Measurements from ENCODE around the gene NARF. TPM values are rescaled to one million over a fixed set of nuclear protein-coding genes. Genes with fewer than 3 reads are reported as not detected.

Gene NARF
- total and polyA plus RNA-seq, 2 of the 8 experiments (the other 6 are each of a cell fraction or from before 2014, with no cell fraction given): 97.4 to 131 TPM

DNA sequence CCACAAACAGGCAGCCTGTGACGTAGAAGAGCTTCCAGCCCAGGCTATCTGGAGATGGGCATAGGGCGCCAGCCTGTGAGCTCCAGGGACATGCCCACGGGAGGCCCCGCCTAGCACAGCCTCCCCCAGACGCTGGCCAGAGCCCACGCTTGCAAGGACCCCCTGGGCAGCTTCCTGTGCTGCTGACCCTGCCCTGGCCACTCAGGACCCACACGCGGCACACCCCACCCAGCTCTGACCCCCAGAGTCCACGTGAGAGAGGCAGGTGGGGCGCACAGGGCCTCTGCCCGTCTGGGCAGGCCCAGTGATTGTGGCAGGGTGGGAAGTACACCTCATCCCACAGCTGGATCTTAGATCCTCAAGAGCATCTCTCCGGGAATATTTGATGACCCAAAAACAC is 11.9 kb upstream of the NARF start:
- Histone ChIP-seq H3K18ac (ENCODE audit: extremely low read depth, low read length) (no peak overlapping the region), H3K27me3 (replicated peaks in 1 of 4; ENCODE audit: control insufficient read depth in 3 of 4, extremely low read depth in 1 of 4, insufficient read depth in 3 of 4, low read length in 3 of 4) (no peaks in the 10 kb centered on the region), H2BK20ac (ENCODE audit: low read length) (no peak overlapping the region), H2BK5ac (ENCODE audit: low read depth, low read length) (no peak overlapping the region), H3K4ac (replicated peaks; ENCODE audit: insufficient read length, low read depth, low read length) (no peak overlapping the region), H4K8ac (ENCODE audit: extremely low read depth, insufficient read depth, low read length) (peak overlapping the region; percentile 28; the same call in 1 of the 2 replicates), H3K9ac (replicated peaks in 1 of 4; ENCODE audit: extremely low read depth in 1 of 4, low read depth in 3 of 4, low read length in 3 of 4) (no peak overlapping the region), H2AFZ (ENCODE audit: low read length) (no peak overlapping the region), H3K36me3 (ENCODE audit: control insufficient read depth in 2 of 4, insufficient read depth in 4 of 4, low read length in 3 of 4) (peaks cover 4 to 17% (median 12%) of the 10 kb centered on the region in 4 experiments; a peak in 4 of 8 replicates), H3K56ac (replicated peaks; ENCODE audit: insufficient read length, low read depth, low read length) (no peak overlapping the region), H3K27ac (ENCODE audit: low read depth, low read length) (no peak overlapping the region), H3K79me2 (ENCODE audit: control insufficient read depth in 1 of 2, insufficient read depth in 2 of 2, low read length in 2 of 2) (peaks cover 0 to 6% of the 10 kb centered on the region in 2 experiments; a peak in 1 of 4 replicates), H2BK15ac (ENCODE audit: low read length) (no peak overlapping the region), H2BK12ac (ENCODE audit: low read depth, low read length) (no peak overlapping the region), H3K4me3 (ENCODE audit: extremely low read depth in 1 of 4, insufficient read depth in 2 of 4, low read depth in 3 of 4, low read length in 4 of 4) (no peak overlapping the region), H2AK5ac (ENCODE audit: low read depth, low read length) (no peak overlapping the region), H3K79me1 (ENCODE audit: low read depth, low read length) (no peaks in the 10 kb centered on the region; the same call in 1 of the 2 replicates), H3K14ac (ENCODE audit: insufficient read length) (no peak overlapping the region), H3K23me2 (ENCODE audit: low read depth, low read length) (peaks cover 4% of the 10 kb centered on the region; the same call in 1 of the 2 replicates), H3K9me3 (ENCODE audit: insufficient read depth in 2 of 2, low read depth in 1 of 2, low read length in 1 of 2) (no peaks in the 10 kb centered on the region), H2BK120ac (replicated peaks; ENCODE audit: low read depth, low read length) (no peak overlapping the region), H4K91ac (replicated peaks; ENCODE audit: insufficient read length, low read length) (no peak overlapping the region), H4K5ac (ENCODE audit: insufficient read length, low read depth, low read length) (no peak overlapping the region), H3K4me2 (ENCODE audit: insufficient read depth in 1 of 2, low read depth in 2 of 2, low read length in 2 of 2) (no peak overlapping the region), H3K4me1 (replicated peaks in 1 of 4; ENCODE audit: control insufficient read depth in 3 of 4, insufficient read depth in 4 of 4, low read length in 3 of 4) (peaks cover 0 to 9% (median 5%) of the 10 kb centered on the region in 4 experiments; a peak in 5 of 7 replicates), H3K23ac (ENCODE audit: insufficient read length) (no peak overlapping the region), H4K20me1 (replicated peaks in 1 of 2; ENCODE audit: control insufficient read depth in 1 of 2, insufficient read depth in 2 of 2, low read length in 2 of 2) (peaks cover 2 to 28% of the 10 kb centered on the region in 2 experiments)
- DNase-seq (ENCODE audit: low read depth in 1 of 2, low spot score in 2 of 2): no peak
- WGBS, 2 experiments (ENCODE audit: extremely low coverage in 1 of 2, insufficient coverage in 1 of 2, insufficient read length in 1 of 2, insufficient replicate concordance in 2 of 2, low coverage in 1 of 2, low lambda C conversion rate in 2 of 2, missing lambda C conversion rate in 1 of 2): 91% methylated on average over 12 of the region's 12 CpGs; no CpG with 5 or more reads in 1 of the 2 experiments
- POLR2A ChIA-PET (ENCODE audit: partially characterized antibody): interaction anchor here (1.3 to 1.5 kb wide), 2 partner anchors 11 to 16 kb away, joined by 3 read pairs; no protein-coding TSS in a partner anchor
- no peak for TF ChIP-seq SIN3A (conservative IDR thresholded peaks at IDR 0.05 in 1 of 2, IDR thresholded peaks at IDR 0.05 in 1 of 2; ENCODE audit: low read depth in 1 of 2, low read length in 2 of 2)
- TF ChIP-seq KDM5A (IDR thresholded peaks at IDR 0.05; ENCODE audit: low read length): no peak
- no peak for TF ChIP-seq POLR2AphosphoS5 (IDR thresholded peaks at IDR 0.05; ENCODE audit: low read depth, low read length)
- TF ChIP-seq POU5F1 (IDR thresholded peaks at IDR 0.05; ENCODE audit: low read depth, low read length): no peak
- TF ChIP-seq BACH1 (IDR thresholded peaks at IDR 0.05; ENCODE audit: low read length): no peak
- TF ChIP-seq SIX5 (IDR thresholded peaks at IDR 0.05; ENCODE audit: low read depth, low read length): no peak
- no peak for TF ChIP-seq TBP (IDR thresholded peaks at IDR 0.05; ENCODE audit: low read depth, low read length)
- no peak for TF ChIP-seq GABPA (IDR thresholded peaks at IDR 0.05; ENCODE audit: borderline replicate concordance, insufficient read depth, low read length)
- CTCF ChIA-PET (ENCODE audit: partially characterized antibody): interaction anchor here (1.5 to 2.8 kb wide), 2 partner anchors 22 to 30 kb away, joined by 6 to 11 read pairs; partner anchors contain the start of gene HEXD
- FAIRE-seq: no peak
